Endothelial cell of umbilical vein (primary cell): ENCODE data around the gene MYO7B. TPM values are rescaled to one million over a fixed set of nuclear protein-coding genes. Genes with fewer than 3 reads are reported as not detected.

Experiments used
- BruUV-seq: library from RNA; stranded (reverse); fragments of 400-500 nt; replicated peaks from 2 replicates; lab custom pipeline; 2021; lab: Mats Ljungman, UMichigan
- CTCF ChIA-PET: fragments of 300-600, 350-600 bp; sonication (Branson Sonifier 250); formaldehyde crosslinking; loops from one replicate; lab custom pipeline; 2021; ENCODE audit warnings: antibody characterized with exemption, inconsistent platforms; lab: Charles Lee
- POLR2A ChIA-PET: fragments of 300-600, 350-600 bp; sonication (Branson Sonifier 250); formaldehyde crosslinking; loops from one replicate; lab custom pipeline; 2021; ENCODE audit warnings: antibody characterized with exemption, inconsistent platforms; lab: Charles Lee
- DNase-seq: peaks from one replicate; pipeline ENCODE4 v3.0.0-alpha.2; 2011; ENCODE audit warnings: low read depth, low spot score
- FAIRE-seq: peaks from 2 replicates; lab custom pipeline; 2011; peaks lifted over from hg19 to GRCh38; lab: Jason Lieb, UNC
- H2AFZ ChIP-seq: 2 replicates; pipeline ENCODE4 v1.6.0; 2012; ENCODE audit warnings: low read depth, low read length, control low read depth, inconsistent platforms
- H3K27ac ChIP-seq: 2 replicates; pipeline ENCODE4 v1.5.1; 2011; ENCODE audit warnings: low read depth, mild to moderate bottlenecking, control low read depth, low read length, moderate library complexity; ENCODE audit not compliant: insufficient read depth
- H3K27me3 ChIP-seq, 2 experiments: 2 replicates each; pipeline versions ENCODE4 v1.6.0 to v1.6.1; 2011; ENCODE audit warnings: low read length in 2 of 2, mixed read lengths in 1 of 2; ENCODE audit not compliant: control insufficient read depth in 2 of 2, insufficient read depth in 2 of 2
- H3K36me3 ChIP-seq, 2 experiments: 2 replicates in 1 of 2; 3 replicates in 1 of 2; pipeline ENCODE4 v1.5.1; 2011; ENCODE audit warnings: low read length in 2 of 2, mild to moderate bottlenecking in 1 of 2, moderate library complexity in 1 of 2; ENCODE audit not compliant: control insufficient read depth in 2 of 2, insufficient read depth in 2 of 2; ENCODE audit errors: extremely low read depth in 1 of 2
- H3K4me1 ChIP-seq: 3 replicates; pipeline ENCODE4 v1.5.1; 2011; ENCODE audit warnings: mild to moderate bottlenecking, low read length; ENCODE audit not compliant: control insufficient read depth, insufficient read depth; ENCODE audit errors: extremely low read depth
- H3K4me2 ChIP-seq: 2 replicates; pipeline ENCODE4 v1.6.1; 2011; ENCODE audit warnings: low read length, control low read depth, mixed read lengths; ENCODE audit not compliant: insufficient read depth
- H3K4me3 ChIP-seq, 3 experiments: fragments of 200-600 bp in 1 of 3; sonication (generic), shearing (Covaris generic) in 1 of 3; replicated peaks in 1 of 3; 2 replicates each; pipeline ENCODE4 v1.5.1; 2011 to 2016; ENCODE audit warnings: control low read depth in 3 of 3, low read length in 3 of 3, mild to moderate bottlenecking in 2 of 3, inconsistent platforms in 1 of 3, low read depth in 1 of 3, moderate library complexity in 1 of 3; ENCODE audit not compliant: insufficient read depth in 1 of 3
- H3K79me2 ChIP-seq: 2 replicates; pipeline ENCODE4 v1.6.0; 2012; ENCODE audit warnings: low read length, inconsistent platforms; ENCODE audit not compliant: control insufficient read depth, insufficient read depth
- H3K9ac ChIP-seq: replicated peaks from 2 replicates; pipeline ENCODE3; 2011; ENCODE audit warnings: low read length, control low read depth; ENCODE audit not compliant: insufficient read depth; ENCODE audit errors: extremely low read depth
- H3K9me1 ChIP-seq: replicated peaks from 3 replicates; pipeline ENCODE4 v1.6.0; 2011; ENCODE audit warnings: mild to moderate bottlenecking, low read length; ENCODE audit not compliant: control insufficient read depth, insufficient read depth; ENCODE audit errors: extremely low read depth
- H3K9me3 ChIP-seq: replicated peaks from 2 replicates; pipeline ENCODE4 v1.5.1; 2012; ENCODE audit warnings: low read length, inconsistent platforms; ENCODE audit not compliant: control insufficient read depth, insufficient read depth
- H4K20me1 ChIP-seq: replicated peaks from 2 replicates; pipeline ENCODE3; 2011; ENCODE audit warnings: mild to moderate bottlenecking, low read length; ENCODE audit not compliant: control insufficient read depth, insufficient read depth; ENCODE audit errors: extremely low read depth
- CTCF ChIP-seq, 2 donors: IDR thresholded peaks; 1 replicate in 1 of 2; 2 replicates in 1 of 2; pipeline ENCODE4 v1.5.1; 2011; ENCODE audit warnings: low read length in 2 of 2, mild to moderate bottlenecking in 2 of 2, moderate library complexity in 2 of 2, control low read depth in 1 of 2, inconsistent platforms in 1 of 2, low read depth in 1 of 2; ENCODE audit not compliant: insufficient read depth in 1 of 2; ENCODE audit errors: extremely low read depth in 1 of 2
- EZH2 ChIP-seq: IDR thresholded peaks from 2 replicates; pipeline ENCODE4 v1.6.1; 2012; ENCODE audit warnings: borderline replicate concordance, low read depth, mild to moderate bottlenecking, moderate library complexity, low read length, inconsistent platforms; ENCODE audit not compliant: severe bottlenecking
- FOS ChIP-seq: IDR thresholded peaks from 2 replicates; pipeline ENCODE4 v1.6.1; 2011; ENCODE audit warnings: mild to moderate bottlenecking, low read length, moderate library complexity, borderline replicate concordance; ENCODE audit not compliant: insufficient read depth
- GATA2 ChIP-seq: IDR thresholded peaks from 2 replicates; pipeline ENCODE4 v1.7.0; 2011; ENCODE audit warnings: low read depth, mild to moderate bottlenecking, moderate library complexity, mixed read lengths, low read length; ENCODE audit not compliant: insufficient read length, insufficient read depth
- JUN ChIP-seq: IDR thresholded peaks from 2 replicates; pipeline ENCODE4 v1.6.1; 2011; ENCODE audit warnings: borderline replicate concordance, low read depth; ENCODE audit not compliant: insufficient read length, insufficient read depth
- MYC ChIP-seq: IDR thresholded peaks from one replicate; pipeline ENCODE4 v1.6.1; 2011; ENCODE audit warnings: mild to moderate bottlenecking, low read depth, low read length
- POLR2A ChIP-seq: IDR thresholded peaks from 2 replicates; pipeline ENCODE4 v1.6.1; 2012; ENCODE audit warnings: low read depth, mild to moderate bottlenecking, control low read depth, low read length
- POLR2AphosphoS5 ChIP-seq: IDR thresholded peaks from 2 replicates; pipeline ENCODE4 v1.6.1; 2012; ENCODE audit warnings: low read depth, mild to moderate bottlenecking, control low read depth, low read length, moderate library complexity; ENCODE audit not compliant: insufficient read depth
- dilution Hi-C: fragments of 300-500 bp; cut with MboI; formaldehyde crosslinking; loops from one replicate; pipeline ENCODE4 v1.15.0; 2019; ENCODE audit warnings: low sequenced_read_pairs; ENCODE audit not compliant: extremely low pct_ligation_motif_present
- intact Hi-C: fragments of 100-400 bp; cut with micrococcal nuclease; formaldehyde crosslinking; loops from one replicate; pipeline ENCODE4 v1.10.0; 2022
- polyA plus RNA-seq, 4 experiments: library from polyadenylated mRNA; depleted of rRNA in 3 of 4; stranded (reverse) in 3 of 4; unstranded in 1 of 4; fragments of >200 nt; gene quantifications; 2 replicates each; pipeline versions ENCODE4 v1.2.1 to v1.2.3, GENCODE V29; 2011 to 2012; ENCODE audit warnings: missing spikeins in 1 of 4
- total RNA-seq: library from RNA; stranded (reverse); gene quantifications from 2 replicates; pipeline ENCODE4 v1.2.3, GENCODE V29; 2021
- TF ChIP-seq, protein P1 (sequence below): IDR thresholded peaks from 2 replicates; pipeline ENCODE4 v1.6.1; 2011; ENCODE audit not compliant: insufficient read depth, insufficient read length

Gene MYO7B
- total and polyA plus RNA-seq, 2 donors (not counting 3 experiments of a cell fraction or from before 2014, with no cell fraction given): 0.17 TPM; not detected in 1

DNA sequence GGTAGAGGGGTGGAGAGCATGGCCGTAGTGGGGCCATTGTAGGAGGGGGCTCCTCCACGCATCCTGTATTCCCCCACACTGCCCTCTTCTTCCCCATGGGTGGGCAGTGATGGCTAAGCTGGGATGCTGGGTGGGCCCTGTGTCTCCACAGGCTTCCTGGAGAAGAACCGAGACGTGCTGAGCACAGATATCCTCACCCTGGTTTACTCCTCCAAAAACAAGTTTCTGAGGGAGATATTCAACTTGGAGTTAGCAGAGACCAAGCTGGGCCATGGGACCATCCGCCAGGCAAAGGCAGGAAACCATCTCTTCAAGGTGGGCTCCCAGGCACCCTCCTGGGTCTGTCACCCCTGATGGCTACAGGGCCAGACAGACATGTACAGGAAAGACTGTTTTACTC is 52.8 kb downstream of the MYO7B start:
- Histone ChIP-seq H3K79me2 (no peaks in the 10 kb centered on the region), H3K27ac (no peak overlapping the region), H3K4me2 (no peak overlapping the region), H3K4me3 (no peak overlapping the region), H2AFZ (no peak overlapping the region), H3K9ac (no peak overlapping the region), H3K36me3 (no peaks in the 10 kb centered on the region), H3K9me3 (no peaks in the 10 kb centered on the region), H4K20me1 (no peaks in the 10 kb centered on the region), H3K4me1 (no peaks in the 10 kb centered on the region), H3K27me3 (peaks cover 0 to 2% of the 10 kb centered on the region in 2 experiments), H3K9me1 (no peaks in the 10 kb centered on the region)
- intact Hi-C loops (no loop called here), dilution Hi-C loops (no loop called here)
- ChIA-PET POLR2A (interaction anchor here (0.6 kb wide), 1 partner anchor 290 kb away, joined by 3 read pairs; no protein-coding TSS in a partner anchor), CTCF (no interaction called here)
- no TSS peak for BruUV-seq
- TF ChIP-seq, protein P1, sequence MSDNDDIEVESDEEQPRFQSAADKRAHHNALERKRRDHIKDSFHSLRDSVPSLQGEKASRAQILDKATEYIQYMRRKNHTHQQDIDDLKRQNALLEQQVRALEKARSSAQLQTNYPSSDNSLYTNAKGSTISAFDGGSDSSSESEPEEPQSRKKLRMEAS: no peak
- no peak for TF ChIP-seq EZH2
- no peak for TF ChIP-seq GATA2
- TF ChIP-seq MYC: no peak
- TF ChIP-seq JUN: no peak
- no peak for TF ChIP-seq FOS
- no peak for TF ChIP-seq POLR2A
- TF ChIP-seq POLR2AphosphoS5: no peak
- TF ChIP-seq CTCF (IDR thresholded peaks at IDR 0.05; ENCODE audit: extremely low read depth in 1 of 2, insufficient read depth in 1 of 2, low read depth in 1 of 2, low read length in 2 of 2): no peak
- no peak for DNase-seq
- no peak for FAIRE-seq
